GM10266 (cell line): ENCODE measurements around the gene ACAP3.

ENCODE experiments used
- DNase-seq: peaks from one replicate; pipeline ENCODE4 v3.0.0; 2012; ENCODE audit errors: extremely low spot score
- CTCF ChIP-seq: IDR thresholded peaks from 2 replicates; pipeline ENCODE4 v1.5.1; 2012; ENCODE audit warnings: mild to moderate bottlenecking, low read depth; ENCODE audit not compliant: control insufficient read depth, insufficient read depth; ENCODE audit errors: missing control alignments

Gene ACAP3

GRCh38 chr1:1268284-1268682 is 39.4 kb downstream of the ACAP3 start:
- DNase-seq: no peak
- no peak for TF ChIP-seq CTCF

GRCh38 chr1:1267488-1268283 is 40.0 kb downstream of the ACAP3 start:
- no peak for DNase-seq
- no peak for TF ChIP-seq CTCF

GRCh38 chr1:1264868-1265272 is 42.9 kb downstream of the ACAP3 start:
- no peak for DNase-seq
- TF ChIP-seq CTCF: no peak

DNA sequence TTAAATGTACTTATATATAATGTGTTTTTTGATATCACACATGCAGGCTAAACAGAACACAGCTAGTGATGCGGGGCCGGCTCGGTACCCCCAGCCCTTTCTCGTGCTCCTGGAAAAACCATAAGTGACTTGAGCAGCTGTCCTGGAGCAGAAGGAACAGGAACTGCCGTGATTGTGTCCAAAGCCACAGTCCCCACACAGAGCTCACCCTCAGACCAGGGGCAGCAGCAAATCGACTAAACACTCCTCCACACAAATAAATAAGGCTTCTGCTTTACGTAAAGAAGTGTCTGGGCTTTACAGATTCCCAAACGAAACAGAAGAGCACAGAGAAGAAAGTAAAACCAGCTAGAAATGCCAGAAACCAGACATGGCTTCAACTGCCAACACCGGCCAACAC is 43.7 kb downstream of the ACAP3 start:
- DNase-seq: no peak
- no peak for TF ChIP-seq CTCF

GRCh38 chr1:1262758-1263157 is 45.0 kb downstream of the ACAP3 start:
- DNase-seq: no peak
- TF ChIP-seq CTCF: no peak

DNA sequence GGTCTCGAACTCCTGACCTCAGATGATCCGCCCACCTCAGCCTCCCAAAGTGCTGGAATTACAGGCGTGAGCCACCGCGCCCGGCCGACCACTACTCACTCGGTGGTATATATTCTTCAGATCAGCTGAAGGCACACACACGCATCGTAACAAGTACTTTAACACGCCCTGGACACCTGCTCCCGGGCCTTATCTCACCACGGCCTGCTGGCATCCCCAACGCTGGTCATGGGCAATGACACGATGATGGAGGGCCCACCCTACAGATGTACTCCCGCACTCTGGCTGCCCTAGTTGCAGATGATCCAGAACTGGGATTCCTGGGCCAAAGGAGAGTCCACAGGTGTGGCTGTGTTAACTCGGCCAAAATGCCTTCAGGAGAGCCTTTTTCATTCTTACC is 45.7 kb downstream of the ACAP3 start:
- TF ChIP-seq CTCF: no peak
- DNase-seq: no peak

GRCh38 chr1:1260843-1261560 is 46.7 kb downstream of the ACAP3 start:
- no peak for TF ChIP-seq CTCF

More at GRCh38 chr1:1260843-1261560, 46.7 kb downstream of the ACAP3 start:
- DNase-seq: no peak
